Measurements from ENCODE around the gene PKD1. TPM values are rescaled to one million over a fixed set of nuclear protein-coding genes. Genes with fewer than 3 reads are reported as not detected.

PKD1 gene
- total and polyA plus RNA-seq, 2 of the 13 experiments (the other 11 are each of a cell fraction or from before 2014, with no cell fraction given): 22.1 to 23.0 TPM

- TF ChIP-seq, protein P1, sequence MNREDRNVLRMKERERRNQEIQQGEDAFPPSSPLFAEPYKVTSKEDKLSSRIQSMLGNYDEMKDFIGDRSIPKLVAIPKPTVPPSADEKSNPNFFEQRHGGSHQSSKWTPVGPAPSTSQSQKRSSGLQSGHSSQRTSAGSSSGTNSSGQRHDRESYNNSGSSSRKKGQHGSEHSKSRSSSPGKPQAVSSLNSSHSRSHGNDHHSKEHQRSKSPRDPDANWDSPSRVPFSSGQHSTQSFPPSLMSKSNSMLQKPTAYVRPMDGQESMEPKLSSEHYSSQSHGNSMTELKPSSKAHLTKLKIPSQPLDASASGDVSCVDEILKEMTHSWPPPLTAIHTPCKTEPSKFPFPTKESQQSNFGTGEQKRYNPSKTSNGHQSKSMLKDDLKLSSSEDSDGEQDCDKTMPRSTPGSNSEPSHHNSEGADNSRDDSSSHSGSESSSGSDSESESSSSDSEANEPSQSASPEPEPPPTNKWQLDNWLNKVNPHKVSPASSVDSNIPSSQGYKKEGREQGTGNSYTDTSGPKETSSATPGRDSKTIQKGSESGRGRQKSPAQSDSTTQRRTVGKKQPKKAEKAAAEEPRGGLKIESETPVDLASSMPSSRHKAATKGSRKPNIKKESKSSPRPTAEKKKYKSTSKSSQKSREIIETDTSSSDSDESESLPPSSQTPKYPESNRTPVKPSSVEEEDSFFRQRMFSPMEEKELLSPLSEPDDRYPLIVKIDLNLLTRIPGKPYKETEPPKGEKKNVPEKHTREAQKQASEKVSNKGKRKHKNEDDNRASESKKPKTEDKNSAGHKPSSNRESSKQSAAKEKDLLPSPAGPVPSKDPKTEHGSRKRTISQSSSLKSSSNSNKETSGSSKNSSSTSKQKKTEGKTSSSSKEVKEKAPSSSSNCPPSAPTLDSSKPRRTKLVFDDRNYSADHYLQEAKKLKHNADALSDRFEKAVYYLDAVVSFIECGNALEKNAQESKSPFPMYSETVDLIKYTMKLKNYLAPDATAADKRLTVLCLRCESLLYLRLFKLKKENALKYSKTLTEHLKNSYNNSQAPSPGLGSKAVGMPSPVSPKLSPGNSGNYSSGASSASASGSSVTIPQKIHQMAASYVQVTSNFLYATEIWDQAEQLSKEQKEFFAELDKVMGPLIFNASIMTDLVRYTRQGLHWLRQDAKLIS (CRISPR knock-in tag; IDR thresholded peaks at IDR 0.05): no peak
- TF ChIP-seq PRMT3 (CRISPR knock-in tag; IDR thresholded peaks at IDR 0.05; ENCODE audit: borderline replicate concordance, low read depth): 0 out of 2 replicates have a peak, but pooled peaks have one; percentile 28
- TF ChIP-seq CENPX (CRISPR knock-in tag; IDR thresholded peaks at IDR 0.05): no peak
- no peak for TF ChIP-seq SPEN (CRISPR knock-in tag; IDR thresholded peaks at IDR 0.05; ENCODE audit: low read depth)
- TF ChIP-seq NFKBIZ (CRISPR knock-in tag; IDR thresholded peaks at IDR 0.05): 0 out of 2 replicates have a peak, but pooled peaks have one; percentile 22
- TF ChIP-seq NFE2L1 (CRISPR knock-in tag; IDR thresholded peaks at IDR 0.05; ENCODE audit: borderline replicate concordance): no peak
- TF ChIP-seq PHF20 (CRISPR knock-in tag; IDR thresholded peaks at IDR 0.05): no peak
- TF ChIP-seq ZNF30 (CRISPR knock-in tag; IDR thresholded peaks at IDR 0.05): no peak
- TF ChIP-seq CEBPB (IDR thresholded peaks at IDR 0.05; ENCODE audit: borderline replicate concordance, low read depth, low read length): no peak
- no peak for TF ChIP-seq ATF7 (IDR thresholded peaks at IDR 0.05)
- no peak for TF ChIP-seq ATF7 (CRISPR knock-in tag; IDR thresholded peaks at IDR 0.05)
- TF ChIP-seq, protein P2, sequence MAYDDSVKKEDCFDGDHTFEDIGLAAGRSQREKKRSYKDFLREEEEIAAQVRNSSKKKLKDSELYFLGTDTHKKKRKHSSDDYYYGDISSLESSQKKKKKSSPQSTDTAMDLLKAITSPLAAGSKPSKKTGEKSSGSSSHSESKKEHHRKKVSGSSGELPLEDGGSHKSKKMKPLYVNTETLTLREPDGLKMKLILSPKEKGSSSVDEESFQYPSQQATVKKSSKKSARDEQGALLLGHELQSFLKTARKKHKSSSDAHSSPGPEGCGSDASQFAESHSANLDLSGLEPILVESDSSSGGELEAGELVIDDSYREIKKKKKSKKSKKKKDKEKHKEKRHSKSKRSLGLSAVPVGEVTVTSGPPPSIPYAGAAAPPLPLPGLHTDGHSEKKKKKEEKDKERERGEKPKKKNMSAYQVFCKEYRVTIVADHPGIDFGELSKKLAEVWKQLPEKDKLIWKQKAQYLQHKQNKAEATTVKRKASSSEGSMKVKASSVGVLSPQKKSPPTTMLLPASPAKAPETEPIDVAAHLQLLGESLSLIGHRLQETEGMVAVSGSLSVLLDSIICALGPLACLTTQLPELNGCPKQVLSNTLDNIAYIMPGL (CRISPR knock-in tag; IDR thresholded peaks at IDR 0.05; ENCODE audit: borderline replicate concordance in 1 of 2, low read depth in 1 of 2): peak in 1 of 2 experiments; percentile 39; a peak in 1 of 4 replicates
- 0 out of 2 replicates have a peak, but pooled peaks have one; percentile 52 for TF ChIP-seq TARDBP (CRISPR knock-in tag; IDR thresholded peaks at IDR 0.05)
- peak; percentile 62 for TF ChIP-seq GATAD2A (CRISPR knock-in tag; IDR thresholded peaks at IDR 0.05)
- 0 out of 2 replicates have a peak, but pooled peaks have one; percentile 46 for TF ChIP-seq ZNF674 (CRISPR knock-in tag; IDR thresholded peaks at IDR 0.05; ENCODE audit: low read depth)
- TF ChIP-seq, protein P3, sequence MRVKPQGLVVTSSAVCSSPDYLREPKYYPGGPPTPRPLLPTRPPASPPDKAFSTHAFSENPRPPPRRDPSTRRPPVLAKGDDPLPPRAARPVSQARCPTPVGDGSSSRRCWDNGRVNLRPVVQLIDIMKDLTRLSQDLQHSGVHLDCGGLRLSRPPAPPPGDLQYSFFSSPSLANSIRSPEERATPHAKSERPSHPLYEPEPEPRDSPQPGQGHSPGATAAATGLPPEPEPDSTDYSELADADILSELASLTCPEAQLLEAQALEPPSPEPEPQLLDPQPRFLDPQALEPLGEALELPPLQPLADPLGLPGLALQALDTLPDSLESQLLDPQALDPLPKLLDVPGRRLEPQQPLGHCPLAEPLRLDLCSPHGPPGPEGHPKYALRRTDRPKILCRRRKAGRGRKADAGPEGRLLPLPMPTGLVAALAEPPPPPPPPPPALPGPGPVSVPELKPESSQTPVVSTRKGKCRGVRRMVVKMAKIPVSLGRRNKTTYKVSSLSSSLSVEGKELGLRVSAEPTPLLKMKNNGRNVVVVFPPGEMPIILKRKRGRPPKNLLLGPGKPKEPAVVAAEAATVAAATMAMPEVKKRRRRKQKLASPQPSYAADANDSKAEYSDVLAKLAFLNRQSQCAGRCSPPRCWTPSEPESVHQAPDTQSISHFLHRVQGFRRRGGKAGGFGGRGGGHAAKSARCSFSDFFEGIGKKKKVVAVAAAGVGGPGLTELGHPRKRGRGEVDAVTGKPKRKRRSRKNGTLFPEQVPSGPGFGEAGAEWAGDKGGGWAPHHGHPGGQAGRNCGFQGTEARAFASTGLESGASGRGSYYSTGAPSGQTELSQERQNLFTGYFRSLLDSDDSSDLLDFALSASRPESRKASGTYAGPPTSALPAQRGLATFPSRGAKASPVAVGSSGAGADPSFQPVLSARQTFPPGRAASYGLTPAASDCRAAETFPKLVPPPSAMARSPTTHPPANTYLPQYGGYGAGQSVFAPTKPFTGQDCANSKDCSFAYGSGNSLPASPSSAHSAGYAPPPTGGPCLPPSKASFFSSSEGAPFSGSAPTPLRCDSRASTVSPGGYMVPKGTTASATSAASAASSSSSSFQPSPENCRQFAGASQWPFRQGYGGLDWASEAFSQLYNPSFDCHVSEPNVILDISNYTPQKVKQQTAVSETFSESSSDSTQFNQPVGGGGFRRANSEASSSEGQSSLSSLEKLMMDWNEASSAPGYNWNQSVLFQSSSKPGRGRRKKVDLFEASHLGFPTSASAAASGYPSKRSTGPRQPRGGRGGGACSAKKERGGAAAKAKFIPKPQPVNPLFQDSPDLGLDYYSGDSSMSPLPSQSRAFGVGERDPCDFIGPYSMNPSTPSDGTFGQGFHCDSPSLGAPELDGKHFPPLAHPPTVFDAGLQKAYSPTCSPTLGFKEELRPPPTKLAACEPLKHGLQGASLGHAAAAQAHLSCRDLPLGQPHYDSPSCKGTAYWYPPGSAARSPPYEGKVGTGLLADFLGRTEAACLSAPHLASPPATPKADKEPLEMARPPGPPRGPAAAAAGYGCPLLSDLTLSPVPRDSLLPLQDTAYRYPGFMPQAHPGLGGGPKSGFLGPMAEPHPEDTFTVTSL (CRISPR knock-in tag; IDR thresholded peaks at IDR 0.05; ENCODE audit: borderline replicate concordance): no peak
- TF ChIP-seq HOXD1 (CRISPR knock-in tag; IDR thresholded peaks at IDR 0.05): no peak
- no peak for TF ChIP-seq ZSCAN12 (CRISPR knock-in tag; IDR thresholded peaks at IDR 0.05)
- no peak for TF ChIP-seq PAF1 (CRISPR knock-in tag; IDR thresholded peaks at IDR 0.05)
Measured at GRCh38 chr16:2147981-2148671, 12.4 kb upstream of the PKD1 start, which contains the start of gene RAB26 (continued).
